Panc1 (cell line): ENCODE data around the gene OLFML1. TPM values are rescaled to one million over a fixed set of nuclear protein-coding genes. Genes with fewer than 3 reads are reported as not detected.
A peak's percentile ranks its signal among the peaks of the same experiment; 100 is the strongest.

ENCODE experiments used
- ATAC-seq: fragments of 200-7000 bp; cut with Tn5 transposase; 2 replicates; pipeline ENCODE4 v1.9.1; 2020; ENCODE audit warnings: mild to moderate bottlenecking, moderate library complexity
- BruUV-seq: library from RNA; stranded (reverse); fragments of 400-500 nt; replicated peaks from 2 replicates; lab custom pipeline; 2021; lab: Mats Ljungman, UMichigan
- CTCF ChIA-PET: fragments of 300-600 bp; sonication (Branson Sonifier 250); formaldehyde crosslinking; loops from one replicate; lab custom pipeline; 2022; ENCODE audit warnings: antibody characterized with exemption; lab: Charles Lee
- POLR2A ChIA-PET: fragments of 300-600 bp; sonication (Branson Sonifier 250); formaldehyde crosslinking; loops from one replicate; lab custom pipeline; 2022; ENCODE audit warnings: antibody characterized with exemption; lab: Charles Lee
- DNase-seq: peaks from one replicate; pipeline ENCODE4 v3.0.0-alpha.2; 2010; ENCODE audit warnings: low read depth, low spot score
- H3K27ac ChIP-seq: 2 replicates; pipeline ENCODE4 v1.5.1; 2011; ENCODE audit warnings: mild to moderate bottlenecking, low read length, inconsistent platforms
- H3K27me3 ChIP-seq: fragments of 200-500 bp; sonication (Bioruptor generic); 2 replicates; pipeline ENCODE4 v1.6.0; 2014; ENCODE audit warnings: low read length, inconsistent platforms; ENCODE audit not compliant: control insufficient read depth, insufficient read depth
- H3K36me3 ChIP-seq: fragments of 200-500 bp; sonication (Bioruptor generic); 2 replicates; pipeline ENCODE4 v1.5.1; 2014; ENCODE audit warnings: inconsistent platforms, mild to moderate bottlenecking, low read length, moderate library complexity; ENCODE audit not compliant: control insufficient read depth, insufficient read depth
- H3K4me1 ChIP-seq: 2 replicates; pipeline ENCODE4 v1.5.1; 2011; ENCODE audit warnings: inconsistent platforms, mild to moderate bottlenecking, low read length, moderate library complexity; ENCODE audit not compliant: control insufficient read depth, insufficient read depth
- H3K4me3 ChIP-seq, 2 experiments: 2 replicates each; pipeline ENCODE4 v1.5.1; 2011 to 2012; ENCODE audit warnings: low read depth in 2 of 2, low read length in 2 of 2, mild to moderate bottlenecking in 2 of 2, inconsistent platforms in 1 of 2, moderate library complexity in 1 of 2
- H3K9me3 ChIP-seq: fragments of 200-500 bp; sonication (Bioruptor generic); 2 replicates; pipeline ENCODE4 v1.5.1; 2014; ENCODE audit warnings: low read depth, mild to moderate bottlenecking, inconsistent platforms, low read length, moderate library complexity; ENCODE audit not compliant: control insufficient read depth, insufficient read depth
- CTCF ChIP-seq: fragments of 450-650 bp; IDR thresholded peaks from 2 replicates; pipeline ENCODE4 v1.5.1; 2017; ENCODE audit warnings: mild to moderate bottlenecking
- POLR2AphosphoS5 ChIP-seq: IDR thresholded peaks from 2 replicates; pipeline ENCODE4 v1.6.1; 2012; ENCODE audit warnings: mild to moderate bottlenecking, low read depth, low read length, moderate library complexity
- SIN3A ChIP-seq: IDR thresholded peaks from 2 replicates; pipeline ENCODE4 v1.6.1; 2012; ENCODE audit warnings: low read depth, mild to moderate bottlenecking, low read length, moderate library complexity, borderline replicate concordance; ENCODE audit not compliant: insufficient read depth
- TCF7L2 ChIP-seq: IDR thresholded peaks from 2 replicates; pipeline ENCODE4 v1.6.1; 2011; ENCODE audit warnings: mild to moderate bottlenecking, low read depth, low read length, inconsistent platforms
- in situ Hi-C: cut with HindIII; loops from 2 replicates; pipeline ENCODE4 v1.10.0; 2016; ENCODE audit warnings: low sequenced_read_pairs, low pct_unique_long_range_greater_than_20kb
- intact Hi-C: fragments of 100-400 bp; cut with micrococcal nuclease; formaldehyde crosslinking; loops from one replicate; pipeline ENCODE4 v1.10.0; 2022; ENCODE audit not compliant: unreplicated experiment
- total RNA-seq: library from RNA; stranded (reverse); gene quantifications from one replicate; pipeline ENCODE4 v1.2.1, GENCODE V29; 2021; ENCODE audit not compliant: unreplicated experiment
- TF ChIP-seq, protein P1 (sequence below), 2 experiments: IDR thresholded peaks; 2 replicates each; pipeline ENCODE4 v1.6.1; 2011 to 2012; ENCODE audit warnings: low read depth in 2 of 2, control low read depth in 1 of 2, low read length in 1 of 2, mild to moderate bottlenecking in 1 of 2, moderate library complexity in 1 of 2; ENCODE audit not compliant: insufficient read depth in 1 of 2

The OLFML1 gene
- total RNA-seq, 1 experiment from 2014 or later: not detected

DNA sequence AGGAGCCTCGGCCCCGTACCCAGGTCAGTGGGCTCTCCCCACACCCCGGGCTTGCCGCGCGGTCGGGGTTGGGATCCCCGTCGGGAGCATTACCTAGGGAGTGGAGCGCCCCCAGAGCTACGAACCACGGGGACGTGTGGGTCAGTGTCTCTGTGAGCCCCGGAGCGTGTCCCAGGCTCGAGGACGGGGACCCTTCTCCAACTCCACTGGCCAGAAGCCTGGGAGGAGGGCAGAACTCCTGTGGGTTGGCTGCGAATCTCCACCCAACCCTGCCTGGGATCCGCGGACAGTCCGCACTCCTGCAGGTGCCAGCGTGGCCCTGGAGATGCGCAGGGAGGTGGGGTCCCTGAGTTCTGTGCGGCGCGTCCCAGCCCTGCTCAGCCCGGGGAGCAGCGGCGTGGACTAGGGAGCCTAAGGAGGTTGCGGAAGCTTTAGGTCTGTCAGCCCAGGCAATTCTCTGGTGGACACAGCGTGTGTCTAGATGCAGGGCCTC lies 28.8 kb downstream of the OLFML1 start:
- Histone ChIP-seq H3K4me3 (peak overlapping the region; percentile 80 to 96), H3K36me3 (no peaks in the 10 kb centered on the region), H3K9me3 (no peaks in the 10 kb centered on the region), H3K4me1 (peaks cover 17% of the 10 kb centered on the region), H3K27ac (peak overlapping the region; percentile 80), H3K27me3 (peaks cover 6% of the 10 kb centered on the region; the same call in 1 of the 2 replicates)
- TF ChIP-seq, protein P1, sequence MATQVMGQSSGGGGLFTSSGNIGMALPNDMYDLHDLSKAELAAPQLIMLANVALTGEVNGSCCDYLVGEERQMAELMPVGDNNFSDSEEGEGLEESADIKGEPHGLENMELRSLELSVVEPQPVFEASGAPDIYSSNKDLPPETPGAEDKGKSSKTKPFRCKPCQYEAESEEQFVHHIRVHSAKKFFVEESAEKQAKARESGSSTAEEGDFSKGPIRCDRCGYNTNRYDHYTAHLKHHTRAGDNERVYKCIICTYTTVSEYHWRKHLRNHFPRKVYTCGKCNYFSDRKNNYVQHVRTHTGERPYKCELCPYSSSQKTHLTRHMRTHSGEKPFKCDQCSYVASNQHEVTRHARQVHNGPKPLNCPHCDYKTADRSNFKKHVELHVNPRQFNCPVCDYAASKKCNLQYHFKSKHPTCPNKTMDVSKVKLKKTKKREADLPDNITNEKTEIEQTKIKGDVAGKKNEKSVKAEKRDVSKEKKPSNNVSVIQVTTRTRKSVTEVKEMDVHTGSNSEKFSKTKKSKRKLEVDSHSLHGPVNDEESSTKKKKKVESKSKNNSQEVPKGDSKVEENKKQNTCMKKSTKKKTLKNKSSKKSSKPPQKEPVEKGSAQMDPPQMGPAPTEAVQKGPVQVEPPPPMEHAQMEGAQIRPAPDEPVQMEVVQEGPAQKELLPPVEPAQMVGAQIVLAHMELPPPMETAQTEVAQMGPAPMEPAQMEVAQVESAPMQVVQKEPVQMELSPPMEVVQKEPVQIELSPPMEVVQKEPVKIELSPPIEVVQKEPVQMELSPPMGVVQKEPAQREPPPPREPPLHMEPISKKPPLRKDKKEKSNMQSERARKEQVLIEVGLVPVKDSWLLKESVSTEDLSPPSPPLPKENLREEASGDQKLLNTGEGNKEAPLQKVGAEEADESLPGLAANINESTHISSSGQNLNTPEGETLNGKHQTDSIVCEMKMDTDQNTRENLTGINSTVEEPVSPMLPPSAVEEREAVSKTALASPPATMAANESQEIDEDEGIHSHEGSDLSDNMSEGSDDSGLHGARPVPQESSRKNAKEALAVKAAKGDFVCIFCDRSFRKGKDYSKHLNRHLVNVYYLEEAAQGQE (IDR thresholded peaks at IDR 0.05; ENCODE audit: insufficient read depth in 1 of 2, low read depth in 2 of 2, low read length in 1 of 2): no peak
- TF ChIP-seq CTCF (no peak), TCF7L2 (no peak), POLR2AphosphoS5 (no peak), SIN3A (no peak)
- POLR2A ChIA-PET: no interaction called here
- DNase-seq (no peak), ATAC-seq (peak; percentile 48)
- in situ Hi-C loops: no loop called here
- CTCF ChIA-PET: interaction anchor here (1.1 kb wide), 1 partner anchor 152 kb away, joined by 4 read pairs; no protein-coding TSS in a partner anchor
- BruUV-seq: no TSS peak
- intact Hi-C loops: no loop called here

DNA sequence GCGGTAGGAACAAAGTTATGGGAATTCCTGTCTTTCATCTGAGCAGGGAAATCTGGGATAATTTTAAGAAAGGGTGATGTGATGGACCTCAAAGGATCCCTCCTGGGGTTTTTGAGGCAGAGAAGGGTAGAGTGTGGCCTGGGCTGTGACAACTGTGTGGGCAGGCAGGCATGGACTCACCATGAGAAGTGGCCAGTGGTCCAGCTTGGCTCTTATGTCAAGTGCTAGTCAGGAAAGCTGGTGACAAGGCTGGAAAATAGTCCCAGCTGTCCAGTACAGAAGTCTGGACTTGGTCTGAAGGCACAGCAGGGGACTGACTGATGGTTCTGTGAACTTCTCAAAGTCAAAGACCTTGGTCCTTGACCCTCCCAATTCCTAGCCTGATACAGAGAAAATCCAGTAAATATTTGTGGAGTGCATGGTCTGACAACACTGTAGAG lies 30.2 kb downstream of the OLFML1 start:
- Histone ChIP-seq H3K27me3 (peaks cover 6% of the 10 kb centered on the region; the same call in 1 of the 2 replicates), H3K27ac (no peak overlapping the region), H3K4me1 (peaks cover 17% of the 10 kb centered on the region), H3K36me3 (no peaks in the 10 kb centered on the region), H3K9me3 (no peaks in the 10 kb centered on the region), H3K4me3 (no peak overlapping the region)
- TSS peak; percentile 77 for BruUV-seq
- no peak for DNase-seq
- POLR2A ChIA-PET: no interaction called here
- CTCF ChIA-PET: interaction anchor here (1.5 kb wide), 1 partner anchor 472 kb away, joined by 3 read pairs; the partner anchor contains the start of gene EIF3F
- no peak for TF ChIP-seq CTCF
- in situ Hi-C loops: no loop called here
- intact Hi-C loops: no loop called here
- ATAC-seq: no peak
